Neural progenitor cell (in vitro differentiated cells): ENCODE data around the gene CLSTN2.

Experiments
- CTCF ChIP-seq: fragments of 200-600 bp; sonication (generic); IDR thresholded peaks from 2 replicates; pipeline ENCODE4 v1.5.1; 2017; ENCODE audit warnings: antibody characterized with exemption, mild to moderate bottlenecking
- EZH2 ChIP-seq: fragments of 200-600 bp; sonication (generic); IDR thresholded peaks from 2 replicates; pipeline ENCODE4 v1.6.1; 2017; ENCODE audit warnings: antibody characterized with exemption, mild to moderate bottlenecking, moderate library complexity

GRCh38 chr3:140219291-140219690 is 284.3 kb downstream of the CLSTN2 start:
- TF ChIP-seq CTCF: no peak
- TF ChIP-seq EZH2: no peak
